K562 treated with DMSO at 1 percent for 48 hours (cell line): ENCODE results near the gene GAR1. TPM values are rescaled to one million over a fixed set of nuclear protein-coding genes. Genes with fewer than 3 reads are reported as not detected.

Experiments used
- total RNA-seq: library from RNA; unstranded; fragments of 300-600 nt; gene quantifications from 2 replicates; pipeline ENCODE4 v1.2.3, GENCODE V29; 2022; ENCODE audit warnings: low replicate concordance; ENCODE audit errors: extremely low read depth

GAR1 gene
- not detected in 2 replicates for total RNA-seq

DNA sequence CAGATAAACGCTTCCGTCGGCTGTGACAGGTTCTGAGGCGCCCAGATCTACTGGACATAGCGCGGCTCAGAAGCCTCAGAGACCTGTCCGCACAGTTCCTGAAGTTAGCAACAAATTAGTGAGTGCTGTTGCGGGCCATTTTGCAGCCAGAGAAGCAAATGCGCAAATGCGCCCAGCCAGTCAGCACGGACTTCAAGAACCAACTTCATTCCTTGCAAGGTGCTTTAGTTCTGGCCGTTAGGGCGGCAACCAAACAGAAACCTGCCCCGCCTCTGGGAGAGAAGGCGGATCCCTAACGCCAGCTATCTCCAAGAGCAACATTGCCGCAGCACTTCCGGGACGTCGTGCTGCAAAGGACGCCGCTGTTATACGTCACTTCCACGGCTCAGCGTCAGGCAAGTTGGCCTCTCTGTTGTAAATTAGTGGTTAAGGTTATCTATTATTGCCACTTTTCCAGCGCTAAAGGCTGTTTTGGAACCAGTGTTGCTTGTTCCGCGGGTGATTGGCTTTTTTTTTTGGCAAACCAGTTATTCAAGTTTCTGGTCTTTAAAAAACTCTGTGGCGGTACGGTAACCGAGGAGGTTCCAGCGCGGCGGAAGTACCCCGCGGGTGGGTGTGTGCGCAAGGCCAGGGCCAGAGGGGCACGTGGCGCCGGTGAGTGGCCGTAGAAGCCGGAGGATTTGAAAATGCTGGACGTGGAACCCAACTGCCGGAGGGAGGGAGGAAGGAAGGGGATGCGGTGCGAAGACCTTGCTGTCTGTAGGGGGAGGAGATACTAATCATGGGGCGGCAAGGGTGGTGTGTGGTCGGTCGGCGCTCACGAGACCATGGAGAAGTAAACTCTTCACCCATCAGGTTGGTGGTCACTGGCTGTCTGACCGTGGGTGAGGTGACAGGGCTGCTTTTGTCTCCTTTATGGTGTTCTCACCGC lies at the start of gene GAR1:
Gene GAR1, plus strand, starts transcription at position 612 of the 931 bp plus-strand sequence. CDS start 403 bp downstream, outside the sequence.

DNA sequence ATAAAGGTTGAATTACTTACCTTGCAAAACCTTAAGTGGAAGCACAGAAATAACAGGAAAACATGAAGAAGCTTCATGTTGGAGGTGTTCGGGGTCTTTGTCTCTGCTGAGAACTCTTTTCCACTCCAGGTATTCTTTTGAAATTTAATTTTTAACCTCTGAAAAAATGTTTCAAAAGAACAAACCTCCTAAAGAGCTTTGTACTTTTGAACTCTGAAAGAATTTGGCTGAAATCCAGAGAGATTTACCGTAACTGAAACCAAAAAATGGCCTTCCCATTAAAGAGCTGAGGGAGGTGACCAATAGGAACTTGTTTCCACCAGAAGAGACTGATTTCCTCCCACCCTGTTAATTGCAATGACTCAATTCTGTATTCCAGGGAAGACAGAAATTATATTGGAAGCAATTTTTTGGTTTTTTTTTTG lies 13.7 kb upstream of the GAR1 start, which contains the start of gene CFI:
Gene CFI, minus strand, starts transcription at position 105 of the 425 bp plus-strand sequence. Its CDS starts 28 bp downstream, at position 77.

DNA sequence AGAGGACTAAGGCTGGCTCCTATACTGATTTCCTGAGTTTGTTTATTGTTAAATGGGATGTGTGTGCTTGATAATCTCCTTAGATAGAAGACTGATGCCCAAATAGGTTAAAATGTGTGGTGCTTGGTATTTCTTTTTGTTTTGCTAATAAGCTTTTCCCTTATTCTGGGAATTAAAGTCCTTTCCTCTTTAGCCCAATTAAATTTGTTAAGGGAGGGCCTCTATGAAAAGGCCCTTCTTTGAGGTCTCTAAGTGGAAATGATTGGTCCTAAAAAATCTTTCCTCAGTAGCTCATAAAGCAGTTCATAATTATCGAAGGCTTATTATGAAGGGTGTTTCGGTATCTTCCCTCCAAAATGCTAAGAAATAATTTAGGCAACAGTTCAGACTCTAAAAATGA lies 12.1 kb downstream of the GAR1 start, which contains the start of gene RRH:
Gene RRH, plus strand, starts transcription at position 301 of the 400 bp plus-strand sequence. Its CDS starts 56 bp downstream, at position 357.

DNA sequence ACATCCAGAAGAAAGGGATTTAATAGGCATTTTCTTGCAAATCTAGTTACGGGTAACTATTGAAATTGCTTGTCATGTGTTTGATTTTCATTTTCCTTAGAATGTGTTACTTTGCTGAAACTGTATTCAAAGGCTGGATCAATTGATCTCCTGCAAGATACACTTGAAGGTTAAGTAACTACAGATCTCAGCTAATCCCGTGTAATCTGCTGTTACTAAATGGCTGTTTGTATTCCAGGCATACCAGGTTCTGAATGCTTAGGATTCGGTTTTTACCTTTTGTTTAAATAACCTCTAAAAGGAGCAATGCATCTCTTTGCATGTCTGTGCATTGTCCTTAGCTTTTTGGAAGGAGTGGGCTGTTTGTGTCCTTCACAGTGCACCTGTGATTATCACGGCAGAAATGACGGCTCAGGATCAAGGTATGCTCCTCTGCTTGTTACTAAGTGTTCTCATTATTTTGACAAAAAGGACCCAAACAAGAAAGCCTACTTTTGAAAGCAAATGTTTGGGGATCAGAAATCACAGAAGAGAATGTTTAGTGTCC lies 32.4 kb downstream of the GAR1 start, which contains the start of gene LRIT3:
Gene LRIT3, plus strand, starts transcription at position 212 of the 547 bp plus-strand sequence. Its CDS starts 95 bp downstream, at position 307.

Other genes with a start within 250 kb of the GAR1 start
- gene CASP6, start 112.3 kb upstream of the GAR1 start, total RNA-seq, result not detected in 2 replicates
- not detected in 2 replicates for gene PLA2G12A, start 85.7 kb upstream of the GAR1 start, total RNA-seq
- gene CFI, start 13.8 kb upstream of the GAR1 start, total RNA-seq, result not detected in 2 replicates
- not detected in 2 replicates for gene RRH, start 12.2 kb downstream of the GAR1 start, total RNA-seq
- gene LRIT3, start 32.3 kb downstream of the GAR1 start, total RNA-seq, result not detected in 2 replicates
- not detected in 2 replicates for gene EGF, start 97.1 kb downstream of the GAR1 start, total RNA-seq